HepG2 (cell line): Measurements from ENCODE around the gene AP4M1. TPM values are rescaled to one million over a fixed set of nuclear protein-coding genes. Genes with fewer than 3 reads are reported as not detected.

Experiments used
- ATAC-seq: fragments of 200-7000 bp; cut with Tn5 transposase; 3 replicates; pipeline ENCODE4 v1.9.1; 2020; ENCODE audit warnings: mild to moderate bottlenecking, moderate library complexity
- BruUV-seq: library from RNA; stranded (reverse); fragments of 400-500 nt; replicated peaks from 2 replicates; lab custom pipeline; 2021; lab: Mats Ljungman, UMichigan
- CTCF ChIA-PET: fragments of 300-600 bp; formaldehyde crosslinking; extraction: SDS; loops from one replicate; lab custom pipeline; 2021; ENCODE audit warnings: low total read pairs, inconsistent platforms, low intra/inter-chr PET ratio; lab: Yijun Ruan, JAX
- POLR2A ChIA-PET: fragments of 350-600 bp; sonication (Branson Sonifier 250); formaldehyde crosslinking; loops from one replicate; lab custom pipeline; 2020; ENCODE audit warnings: antibody characterized with exemption, inconsistent platforms; lab: Yijun Ruan, JAX
- DNase-seq: peaks from one replicate; pipeline ENCODE4 v3.0.0-alpha.2; 2015; ENCODE audit warnings: low spot score
- FAIRE-seq: peaks from 3 replicates; lab custom pipeline; 2011; peaks lifted over from hg19 to GRCh38; lab: Jason Lieb, UNC
- H2AFZ ChIP-seq: one replicate; pipeline ENCODE4 v1.6.1; 2011; ENCODE audit warnings: low read length, inconsistent platforms
- H3K27ac ChIP-seq: fragments of 300-600 bp; 3 replicates; pipeline ENCODE4 v1.8.0; 2011; ENCODE audit warnings: mixed run types, mild to moderate bottlenecking, mixed read lengths, low read length, inconsistent platforms; ENCODE audit not compliant: insufficient read depth; ENCODE audit errors: extremely low read length
- H3K27me3 ChIP-seq, 2 experiments: fragments of 200-600 bp in 1 of 2; 2 replicates in 1 of 2; 3 replicates in 1 of 2; pipeline versions ENCODE4 v1.6.0 to v1.8.0; 2011; ENCODE audit warnings: low read length in 2 of 2, mild to moderate bottlenecking in 2 of 2, moderate library complexity in 2 of 2, inconsistent platforms in 1 of 2; ENCODE audit not compliant: insufficient read depth in 2 of 2, control insufficient read depth in 1 of 2
- H3K36me3 ChIP-seq, 2 experiments: fragments of 200-600 bp in 1 of 2; replicated peaks in 1 of 2; 2 replicates in 1 of 2; 3 replicates in 1 of 2; pipeline versions ENCODE4 v1.5.1 to v1.8.0; 2011; ENCODE audit warnings: low read length in 2 of 2, inconsistent platforms in 1 of 2; ENCODE audit not compliant: insufficient read depth in 2 of 2, control insufficient read depth in 1 of 2
- H3K4me1 ChIP-seq: 2 replicates; pipeline ENCODE4 v1.5.1; 2012; ENCODE audit warnings: low read length, inconsistent platforms; ENCODE audit not compliant: insufficient read depth
- H3K4me2 ChIP-seq: 2 replicates; pipeline ENCODE4 v1.6.0; 2011; ENCODE audit warnings: low read depth, low read length, inconsistent platforms
- H3K4me3 ChIP-seq, 3 experiments: fragments of 200-600 bp in 1 of 3; sonication (generic), shearing (Covaris generic) in 1 of 3; replicated peaks in 1 of 3; 2 replicates each; pipeline ENCODE4 v1.5.1; 2011 to 2016; ENCODE audit warnings: low read length in 3 of 3, inconsistent platforms in 2 of 3, low read depth in 2 of 3, mild to moderate bottlenecking in 2 of 3, control low read depth in 1 of 3, mixed read lengths in 1 of 3; ENCODE audit not compliant: insufficient read depth in 1 of 3
- H3K79me2 ChIP-seq: one replicate; pipeline ENCODE4 v1.6.1; 2011; ENCODE audit warnings: low read length, inconsistent platforms; ENCODE audit not compliant: insufficient read depth
- H3K9ac ChIP-seq: 2 replicates; pipeline ENCODE4 v1.6.0; 2011; ENCODE audit warnings: mild to moderate bottlenecking, low read depth, low read length, inconsistent platforms; ENCODE audit not compliant: insufficient read depth
- H3K9me3 ChIP-seq: 2 replicates; pipeline ENCODE4 v1.5.1; 2012; ENCODE audit warnings: mild to moderate bottlenecking, low read length
- H4K20me1 ChIP-seq: 2 replicates; pipeline ENCODE4 v1.6.0; 2011; ENCODE audit warnings: inconsistent platforms, mild to moderate bottlenecking, low read length, moderate library complexity; ENCODE audit not compliant: insufficient read depth
- ARID2 ChIP-seq: sonication (generic); formaldehyde crosslinking; IDR thresholded peaks from 2 replicates; pipeline ENCODE4 v1.8.1; 2022; ENCODE audit warnings: mild to moderate bottlenecking, missing genetic modification reagents, borderline replicate concordance
- ARNTL ChIP-seq: sonication (generic); formaldehyde crosslinking; IDR thresholded peaks from 2 replicates; pipeline ENCODE4 v1.4.0; 2020; ENCODE audit warnings: mild to moderate bottlenecking, missing genetic modification reagents
- DR1 ChIP-seq: sonication (generic); formaldehyde crosslinking; IDR thresholded peaks from 2 replicates; pipeline ENCODE4 v1.8.0; 2021; ENCODE audit warnings: mild to moderate bottlenecking, missing genetic modification reagents, inconsistent platforms
- MIER2 ChIP-seq: IDR thresholded peaks from 2 replicates; pipeline ENCODE4 v1.6.1; 2016; ENCODE audit warnings: missing biosample characterization, missing genetic modification reagents
- NFKB2 ChIP-seq: sonication (generic); formaldehyde crosslinking; IDR thresholded peaks from 2 replicates; pipeline ENCODE4 v1.4.0; 2020; ENCODE audit warnings: missing genetic modification reagents, borderline replicate concordance
- NPAS2 ChIP-seq: sonication (generic); formaldehyde crosslinking; IDR thresholded peaks from 2 replicates; pipeline ENCODE4 v1.8.0; 2022; ENCODE audit warnings: mild to moderate bottlenecking, missing genetic modification reagents, borderline replicate concordance
- SIN3B ChIP-seq: fragments of 150-350 bp; IDR thresholded peaks from 2 replicates; pipeline ENCODE4 v1.6.1; 2014; ENCODE audit warnings: low read length
- U2AF2 ChIP-seq: fragments of 200-400 bp; formaldehyde crosslinking; IDR thresholded peaks from 2 replicates; pipeline ENCODE4 v1.6.1; 2017; ENCODE audit warnings: low read depth, mild to moderate bottlenecking, low read length
- ZNF17 ChIP-seq: sonication (generic); formaldehyde crosslinking; IDR thresholded peaks from 2 replicates; pipeline ENCODE4 v1.5.0; 2020; ENCODE audit warnings: mild to moderate bottlenecking, missing genetic modification reagents
- ZNF383 ChIP-seq: sonication (generic); formaldehyde crosslinking; IDR thresholded peaks from 2 replicates; pipeline ENCODE4 v1.4.0; 2020; ENCODE audit warnings: missing genetic modification reagents, mild to moderate bottlenecking, borderline replicate concordance
- ZSCAN20 ChIP-seq: sonication (generic); formaldehyde crosslinking; IDR thresholded peaks from 2 replicates; pipeline ENCODE4 v1.4.0; 2020; ENCODE audit warnings: missing genetic modification reagents, mild to moderate bottlenecking, borderline replicate concordance
- WGBS: methylation state at CpG from one replicate; pipeline ENCODE4 v1.1.6; 2017; ENCODE audit warnings: low lambda C conversion rate; 5-methylcytosine and 5-hydroxymethylcytosine counted together
- in situ Hi-C: cut with HindIII; loops from 2 replicates; pipeline ENCODE4 v1.10.0; 2017; ENCODE audit warnings: low pct_unique_long_range_greater_than_20kb; ENCODE audit not compliant: extremely low pct_ligation_motif_present
- intact Hi-C: fragments of 100-400 bp; cut with micrococcal nuclease; formaldehyde crosslinking; loops from one replicate; pipeline ENCODE4 v1.10.0; 2022; ENCODE audit not compliant: unreplicated experiment
- polyA plus RNA-seq, 8 experiments: library from polyadenylated mRNA; depleted of rRNA in 3 of 8; stranded (reverse) in 7 of 8; unstranded in 1 of 8; fragments of >200 nt; fragmentation: Illumina TruSeq in 4 of 8; extraction: Trizol in 4 of 8; gene quantifications; 2 replicates each; pipeline versions ENCODE4 v1.2.1 to v1.2.3, GENCODE V29; 2011 to 2016; ENCODE audit warnings: low read depth in 4 of 8, missing spikeins in 1 of 8, mixed read lengths in 1 of 8; ENCODE audit not compliant: insufficient read depth in 1 of 8
- total RNA-seq, 5 experiments: library from RNA; depleted of rRNA; stranded (reverse); fragments of >200 nt; fragmentation: Illumina TruSeq; extraction: Trizol; gene quantifications; 2 replicates each; pipeline ENCODE4 v1.2.3, GENCODE V29; 2016; ENCODE audit warnings: low read depth in 1 of 5

The AP4M1 gene
- total and polyA plus RNA-seq, 2 of the 13 experiments (the other 11 are each of a cell fraction or from before 2014, with no cell fraction given): 6.3 to 9.7 TPM

GRCh38 chr7:100057006-100057405 is 44.4 kb upstream of the AP4M1 start:
- Histone ChIP-seq H3K4me2 (no peak overlapping the region), H3K27ac (no peak overlapping the region), H3K4me1 (peaks cover 1% of the 10 kb centered on the region; the same call in 1 of the 2 replicates), H3K4me3 (no peak overlapping the region), H2AFZ (no peak overlapping the region), H3K79me2 (no peaks in the 10 kb centered on the region), H3K9me3 (no peaks in the 10 kb centered on the region), H3K9ac (no peak overlapping the region), H3K27me3 (no peaks in the 10 kb centered on the region; a peak in 1 of 5 replicates), H4K20me1 (no peaks in the 10 kb centered on the region), H3K36me3 (peaks cover 7 to 35% of the 10 kb centered on the region in 2 experiments; a peak in 4 of 5 replicates)
- in situ Hi-C loops (loop anchor here (10.0 kb wide), 1 partner anchor 142 kb away; the partner anchor contains the start of gene TRIM4), intact Hi-C loops (no loop called here)
- WGBS: 96% methylated on average over 5 of the region's 10 CpGs
- DNase-seq: no peak
- no TSS peak for BruUV-seq
- CTCF ChIA-PET: no interaction called here
- POLR2A ChIA-PET: interaction anchor here (1.7 kb wide), 1 partner anchor 22 kb away, joined by 4 read pairs; no protein-coding TSS in a partner anchor
- TF ChIP-seq ZSCAN20 (CRISPR knock-in tag): no peak
- FAIRE-seq: no peak
- no peak for ATAC-seq

DNA sequence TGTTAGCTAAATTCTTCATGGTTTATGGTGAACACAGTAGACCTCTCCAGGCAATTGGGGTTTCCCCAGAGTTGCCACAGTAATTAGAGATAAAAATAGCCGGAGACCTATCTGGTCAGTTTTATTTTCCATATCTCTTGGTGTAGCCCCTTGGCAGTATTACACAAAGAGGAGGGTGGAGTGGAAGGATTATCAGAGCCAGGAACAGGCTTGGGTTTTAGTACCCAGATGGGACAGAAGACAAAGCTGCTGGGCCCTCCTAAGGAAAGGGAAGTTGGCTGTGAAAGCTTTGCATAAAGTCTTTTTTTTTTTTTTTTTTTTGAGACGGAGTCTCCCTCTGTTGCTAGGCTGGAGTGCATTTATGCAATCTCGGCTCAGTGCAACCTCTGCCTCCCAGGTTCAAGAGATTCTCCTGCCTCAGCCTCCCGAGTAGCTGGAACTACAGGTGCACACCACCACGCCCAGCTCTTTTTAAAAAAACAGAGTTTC is 42.1 kb upstream of the AP4M1 start:
- no peak for FAIRE-seq
- H3K4me2 ChIP-seq: no peak overlapping the region

More for the DNA sequence above, 42.1 kb upstream of the AP4M1 start:
- ChIA-PET CTCF (no interaction called here), POLR2A (no interaction called here)
- H3K36me3 ChIP-seq: peaks cover 10 to 43% of the 10 kb centered on the region in 2 experiments
- no peaks in the 10 kb centered on the region for H3K9me3 ChIP-seq
- no peaks in the 10 kb centered on the region; a peak in 1 of 5 replicates for H3K27me3 ChIP-seq
- no peak for ATAC-seq
- no peak overlapping the region for H3K9ac ChIP-seq
- no peak overlapping the region for H3K27ac ChIP-seq
- H3K4me1 ChIP-seq: no peaks in the 10 kb centered on the region
- no peaks in the 10 kb centered on the region for H4K20me1 ChIP-seq
- H3K79me2 ChIP-seq: no peaks in the 10 kb centered on the region
- TF ChIP-seq ARID2 (CRISPR knock-in tag) (no peak), NFKB2 (CRISPR knock-in tag) (no peak), NPAS2 (CRISPR knock-in tag) (no peak), ZNF17 (CRISPR knock-in tag) (no peak), MIER2 (CRISPR knock-in tag) (no peak), U2AF2 (no peak), ZNF383 (CRISPR knock-in tag) (no peak), DR1 (CRISPR knock-in tag) (no peak), ARNTL (CRISPR knock-in tag) (no peak), SIN3B (no peak)
- BruUV-seq: no TSS peak
- WGBS: 99% methylated on average over 5 of the region's 5 CpGs
- no peak for DNase-seq
- in situ Hi-C loops: loop anchor here (10.0 kb wide), 1 partner anchor 144 kb away; the partner anchor contains the start of gene TRIM4
- H2AFZ ChIP-seq: no peak overlapping the region
- intact Hi-C loops: no loop called here
- H3K4me3 ChIP-seq: no peak overlapping the region
